Panc1 (cell line): ENCODE data around the gene SLX4IP. TPM values are rescaled to one million over a fixed set of nuclear protein-coding genes. Genes with fewer than 3 reads are reported as not detected.

Experiments used
- ATAC-seq: fragments of 200-7000 bp; cut with Tn5 transposase; 2 replicates; pipeline ENCODE4 v1.9.1; 2020; ENCODE audit warnings: mild to moderate bottlenecking, moderate library complexity
- BruUV-seq: library from RNA; stranded (reverse); fragments of 400-500 nt; replicated peaks from 2 replicates; lab custom pipeline; 2021; lab: Mats Ljungman, UMichigan
- CTCF ChIA-PET: fragments of 300-600 bp; sonication (Branson Sonifier 250); formaldehyde crosslinking; loops from one replicate; lab custom pipeline; 2022; ENCODE audit warnings: antibody characterized with exemption; lab: Charles Lee
- POLR2A ChIA-PET: fragments of 300-600 bp; sonication (Branson Sonifier 250); formaldehyde crosslinking; loops from one replicate; lab custom pipeline; 2022; ENCODE audit warnings: antibody characterized with exemption; lab: Charles Lee
- DNase-seq: peaks from one replicate; pipeline ENCODE4 v3.0.0-alpha.2; 2010; ENCODE audit warnings: low read depth, low spot score
- H3K27ac ChIP-seq: 2 replicates; pipeline ENCODE4 v1.5.1; 2011; ENCODE audit warnings: mild to moderate bottlenecking, low read length, inconsistent platforms
- H3K27me3 ChIP-seq: fragments of 200-500 bp; sonication (Bioruptor generic); 2 replicates; pipeline ENCODE4 v1.6.0; 2014; ENCODE audit warnings: low read length, inconsistent platforms; ENCODE audit not compliant: control insufficient read depth, insufficient read depth
- H3K36me3 ChIP-seq: fragments of 200-500 bp; sonication (Bioruptor generic); 2 replicates; pipeline ENCODE4 v1.5.1; 2014; ENCODE audit warnings: inconsistent platforms, mild to moderate bottlenecking, low read length, moderate library complexity; ENCODE audit not compliant: control insufficient read depth, insufficient read depth
- H3K4me1 ChIP-seq: 2 replicates; pipeline ENCODE4 v1.5.1; 2011; ENCODE audit warnings: inconsistent platforms, mild to moderate bottlenecking, low read length, moderate library complexity; ENCODE audit not compliant: control insufficient read depth, insufficient read depth
- H3K4me3 ChIP-seq, 2 experiments: 2 replicates each; pipeline ENCODE4 v1.5.1; 2011 to 2012; ENCODE audit warnings: low read depth in 2 of 2, low read length in 2 of 2, mild to moderate bottlenecking in 2 of 2, inconsistent platforms in 1 of 2, moderate library complexity in 1 of 2
- H3K9me3 ChIP-seq: fragments of 200-500 bp; sonication (Bioruptor generic); 2 replicates; pipeline ENCODE4 v1.5.1; 2014; ENCODE audit warnings: low read depth, mild to moderate bottlenecking, inconsistent platforms, low read length, moderate library complexity; ENCODE audit not compliant: control insufficient read depth, insufficient read depth
- POLR2AphosphoS5 ChIP-seq: IDR thresholded peaks from 2 replicates; pipeline ENCODE4 v1.6.1; 2012; ENCODE audit warnings: mild to moderate bottlenecking, low read depth, low read length, moderate library complexity
- SIN3A ChIP-seq: IDR thresholded peaks from 2 replicates; pipeline ENCODE4 v1.6.1; 2012; ENCODE audit warnings: low read depth, mild to moderate bottlenecking, low read length, moderate library complexity, borderline replicate concordance; ENCODE audit not compliant: insufficient read depth
- TCF7L2 ChIP-seq: IDR thresholded peaks from 2 replicates; pipeline ENCODE4 v1.6.1; 2011; ENCODE audit warnings: mild to moderate bottlenecking, low read depth, low read length, inconsistent platforms
- in situ Hi-C: cut with HindIII; loops from 2 replicates; pipeline ENCODE4 v1.10.0; 2016; ENCODE audit warnings: low sequenced_read_pairs, low pct_unique_long_range_greater_than_20kb
- intact Hi-C: fragments of 100-400 bp; cut with micrococcal nuclease; formaldehyde crosslinking; loops from one replicate; pipeline ENCODE4 v1.10.0; 2022; ENCODE audit not compliant: unreplicated experiment
- total RNA-seq: library from RNA; stranded (reverse); gene quantifications from one replicate; pipeline ENCODE4 v1.2.1, GENCODE V29; 2021; ENCODE audit not compliant: unreplicated experiment
- TF ChIP-seq, protein P1 (sequence below): fragments of 450-650 bp; IDR thresholded peaks from 2 replicates; pipeline ENCODE4 v1.5.1; 2017; ENCODE audit warnings: mild to moderate bottlenecking
- TF ChIP-seq, protein P2 (sequence below), 2 experiments: IDR thresholded peaks; 2 replicates each; pipeline ENCODE4 v1.6.1; 2011 to 2012; ENCODE audit warnings: low read depth in 2 of 2, control low read depth in 1 of 2, low read length in 1 of 2, mild to moderate bottlenecking in 1 of 2, moderate library complexity in 1 of 2; ENCODE audit not compliant: insufficient read depth in 1 of 2

The SLX4IP gene
- total RNA-seq, 1 experiment from 2014 or later = 5.4 TPM

DNA sequence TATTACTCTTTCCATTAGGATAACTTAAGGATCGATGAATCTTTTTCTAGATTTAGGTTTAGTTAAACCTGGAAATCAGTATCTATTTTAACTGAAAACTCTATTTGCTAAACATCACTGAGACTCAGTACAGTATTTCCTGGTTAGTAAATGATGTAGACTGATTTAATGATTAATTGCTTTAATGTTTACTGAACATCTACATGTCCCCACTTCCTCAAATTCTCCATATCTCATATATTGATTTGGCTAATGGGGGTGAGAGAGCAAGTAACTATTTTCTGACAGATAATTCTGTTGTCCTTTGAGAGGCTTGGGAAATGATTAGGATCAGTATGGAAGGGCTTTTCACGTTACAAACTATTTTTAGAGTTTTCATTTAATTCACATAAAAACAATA lies 11.4 kb upstream of the SLX4IP start:
- ChIA-PET CTCF (no interaction called here), POLR2A (no interaction called here)
- intact Hi-C loops = no loop called here
- DNase-seq = no peak
- TF ChIP-seq POLR2AphosphoS5 (no peak), SIN3A (no peak), TCF7L2 (no peak)
- TF ChIP-seq, protein P1, sequence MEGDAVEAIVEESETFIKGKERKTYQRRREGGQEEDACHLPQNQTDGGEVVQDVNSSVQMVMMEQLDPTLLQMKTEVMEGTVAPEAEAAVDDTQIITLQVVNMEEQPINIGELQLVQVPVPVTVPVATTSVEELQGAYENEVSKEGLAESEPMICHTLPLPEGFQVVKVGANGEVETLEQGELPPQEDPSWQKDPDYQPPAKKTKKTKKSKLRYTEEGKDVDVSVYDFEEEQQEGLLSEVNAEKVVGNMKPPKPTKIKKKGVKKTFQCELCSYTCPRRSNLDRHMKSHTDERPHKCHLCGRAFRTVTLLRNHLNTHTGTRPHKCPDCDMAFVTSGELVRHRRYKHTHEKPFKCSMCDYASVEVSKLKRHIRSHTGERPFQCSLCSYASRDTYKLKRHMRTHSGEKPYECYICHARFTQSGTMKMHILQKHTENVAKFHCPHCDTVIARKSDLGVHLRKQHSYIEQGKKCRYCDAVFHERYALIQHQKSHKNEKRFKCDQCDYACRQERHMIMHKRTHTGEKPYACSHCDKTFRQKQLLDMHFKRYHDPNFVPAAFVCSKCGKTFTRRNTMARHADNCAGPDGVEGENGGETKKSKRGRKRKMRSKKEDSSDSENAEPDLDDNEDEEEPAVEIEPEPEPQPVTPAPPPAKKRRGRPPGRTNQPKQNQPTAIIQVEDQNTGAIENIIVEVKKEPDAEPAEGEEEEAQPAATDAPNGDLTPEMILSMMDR = no peak
- TF ChIP-seq, protein P2, sequence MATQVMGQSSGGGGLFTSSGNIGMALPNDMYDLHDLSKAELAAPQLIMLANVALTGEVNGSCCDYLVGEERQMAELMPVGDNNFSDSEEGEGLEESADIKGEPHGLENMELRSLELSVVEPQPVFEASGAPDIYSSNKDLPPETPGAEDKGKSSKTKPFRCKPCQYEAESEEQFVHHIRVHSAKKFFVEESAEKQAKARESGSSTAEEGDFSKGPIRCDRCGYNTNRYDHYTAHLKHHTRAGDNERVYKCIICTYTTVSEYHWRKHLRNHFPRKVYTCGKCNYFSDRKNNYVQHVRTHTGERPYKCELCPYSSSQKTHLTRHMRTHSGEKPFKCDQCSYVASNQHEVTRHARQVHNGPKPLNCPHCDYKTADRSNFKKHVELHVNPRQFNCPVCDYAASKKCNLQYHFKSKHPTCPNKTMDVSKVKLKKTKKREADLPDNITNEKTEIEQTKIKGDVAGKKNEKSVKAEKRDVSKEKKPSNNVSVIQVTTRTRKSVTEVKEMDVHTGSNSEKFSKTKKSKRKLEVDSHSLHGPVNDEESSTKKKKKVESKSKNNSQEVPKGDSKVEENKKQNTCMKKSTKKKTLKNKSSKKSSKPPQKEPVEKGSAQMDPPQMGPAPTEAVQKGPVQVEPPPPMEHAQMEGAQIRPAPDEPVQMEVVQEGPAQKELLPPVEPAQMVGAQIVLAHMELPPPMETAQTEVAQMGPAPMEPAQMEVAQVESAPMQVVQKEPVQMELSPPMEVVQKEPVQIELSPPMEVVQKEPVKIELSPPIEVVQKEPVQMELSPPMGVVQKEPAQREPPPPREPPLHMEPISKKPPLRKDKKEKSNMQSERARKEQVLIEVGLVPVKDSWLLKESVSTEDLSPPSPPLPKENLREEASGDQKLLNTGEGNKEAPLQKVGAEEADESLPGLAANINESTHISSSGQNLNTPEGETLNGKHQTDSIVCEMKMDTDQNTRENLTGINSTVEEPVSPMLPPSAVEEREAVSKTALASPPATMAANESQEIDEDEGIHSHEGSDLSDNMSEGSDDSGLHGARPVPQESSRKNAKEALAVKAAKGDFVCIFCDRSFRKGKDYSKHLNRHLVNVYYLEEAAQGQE (IDR thresholded peaks at IDR 0.05; ENCODE audit: insufficient read depth in 1 of 2, low read depth in 2 of 2, low read length in 1 of 2) = no peak
- in situ Hi-C loops = no loop called here
- no peak for ATAC-seq
- H3K27ac ChIP-seq = no peak overlapping the region
- H3K4me1 ChIP-seq = peaks cover 7% of the 10 kb centered on the region; the same call in 1 of the 2 replicates
- no peaks in the 10 kb centered on the region; the same call in 1 of the 2 replicates for H3K36me3 ChIP-seq
- no peaks in the 10 kb centered on the region for H3K9me3 ChIP-seq
- no TSS peak for BruUV-seq
- H3K4me3 ChIP-seq = no peak overlapping the region
- H3K27me3 ChIP-seq = no peaks in the 10 kb centered on the region

DNA sequence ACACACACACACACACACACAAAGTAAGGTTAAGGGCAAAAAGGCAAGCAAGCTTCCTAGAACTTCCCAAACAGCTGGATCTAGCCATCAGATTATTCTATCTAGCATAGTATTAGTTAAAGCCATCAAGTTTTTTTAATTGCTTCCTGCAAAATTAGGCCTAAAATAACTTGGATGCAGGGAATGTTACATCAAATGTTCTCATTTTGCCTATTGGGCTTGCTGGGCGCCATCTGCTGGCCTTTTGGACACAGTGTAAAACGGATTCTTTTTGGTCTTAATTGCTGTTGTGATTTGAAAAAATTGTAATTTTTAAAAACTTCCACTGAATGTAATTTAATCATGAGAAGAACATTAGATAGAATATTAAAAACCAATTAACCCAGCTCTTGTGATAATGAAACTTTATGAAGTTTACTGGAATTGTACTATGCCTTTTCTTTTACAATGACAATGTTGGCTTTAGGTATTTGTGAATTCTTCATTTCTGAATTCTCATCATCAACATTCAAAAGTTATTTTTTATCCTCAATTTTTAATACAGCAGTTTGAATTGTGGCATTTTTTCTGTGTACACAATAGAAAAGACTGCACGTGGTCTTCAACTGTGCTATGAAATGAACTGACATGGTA lies 7.9 kb upstream of the SLX4IP start:
- Histone ChIP-seq H3K9me3 (no peaks in the 10 kb centered on the region), H3K4me3 (no peak overlapping the region), H3K36me3 (no peaks in the 10 kb centered on the region; the same call in 1 of the 2 replicates), H3K27ac (no peak overlapping the region), H3K4me1 (0 out of 2 replicates have a peak, but pooled peaks cover 4% of the 10 kb centered on the region), H3K27me3 (no peaks in the 10 kb centered on the region)
- CTCF ChIA-PET = interaction anchor here (0.6 kb wide), 3 partner anchors 22 to 863 kb away, joined by 3 to 4 read pairs (median 4); no protein-coding TSS in a partner anchor
- ATAC-seq (peak; percentile 72; the same call in 1 of the 2 replicates), DNase-seq (no peak)
- no peak for TF ChIP-seq TCF7L2
- TF ChIP-seq, protein P1 = peak; percentile 84
- POLR2A ChIA-PET = interaction anchor here (0.6 kb wide), 1 partner anchor 26 kb away, joined by 3 read pairs; no protein-coding TSS in a partner anchor
- BruUV-seq = no TSS peak
- intact Hi-C loops = loop anchor here (1.0 to 5.0 kb wide), 3 partner anchors 110 to 810 kb away; no protein-coding TSS in a partner anchor
- in situ Hi-C loops = no loop called here
